Parathyroid adenoma (tissue), 2 donors: ENCODE measurements around the gene NME7.

Experiments
- H2AFZ ChIP-seq: fragments of 300-600 bp; sonication (generic); one replicate; pipeline ENCODE4 v1.7.0; 2017; ENCODE audit warnings: antibody characterized with exemption, mild to moderate bottlenecking
- H3K27ac ChIP-seq: fragments of 300-600 bp; sonication (generic); one replicate; pipeline ENCODE4 v1.7.0; 2017
- H3K27me3 ChIP-seq: fragments of 300-600 bp; sonication (generic); one replicate; pipeline ENCODE4 v1.7.0; 2017; ENCODE audit warnings: low read length; ENCODE audit not compliant: control insufficient read depth, insufficient read depth
- H3K36me3 ChIP-seq: fragments of 300-600 bp; sonication (generic); one replicate; pipeline ENCODE4 v1.7.0; 2017; ENCODE audit warnings: low read length; ENCODE audit not compliant: control insufficient read depth, insufficient read depth
- H3K4me1 ChIP-seq: fragments of 300-600 bp; sonication (generic); one replicate; pipeline ENCODE4 v1.7.0; 2017; ENCODE audit warnings: control low read depth
- H3K4me2 ChIP-seq: fragments of 300-600 bp; sonication (generic); one replicate; pipeline ENCODE4 v1.7.0; 2017; ENCODE audit warnings: low read length
- H3K4me3 ChIP-seq: fragments of 300-600 bp; sonication (generic); one replicate; pipeline ENCODE4 v1.7.0; 2017; ENCODE audit warnings: low read depth, low read length
- H3K79me2 ChIP-seq: fragments of 300-600 bp; sonication (generic); one replicate; pipeline ENCODE4 v1.7.0; 2017; ENCODE audit warnings: control low read depth
- H3K9ac ChIP-seq: fragments of 300-600 bp; sonication (generic); one replicate; pipeline ENCODE4 v1.7.0; 2017; ENCODE audit warnings: mild to moderate bottlenecking
- H3K9me3 ChIP-seq: fragments of 300-600 bp; sonication (generic); one replicate; pipeline ENCODE4 v1.7.0; 2017; ENCODE audit warnings: low read length; ENCODE audit not compliant: control insufficient read depth
- TF ChIP-seq, protein P1 (sequence below): fragments of 300-600 bp; sonication (generic); IDR thresholded peaks from one replicate; pipeline ENCODE4 v1.7.0; 2017; ENCODE audit warnings: antibody characterized with exemption, mild to moderate bottlenecking
- donor health status: primary hyperparathyroidism.

Gene NME7

DNA sequence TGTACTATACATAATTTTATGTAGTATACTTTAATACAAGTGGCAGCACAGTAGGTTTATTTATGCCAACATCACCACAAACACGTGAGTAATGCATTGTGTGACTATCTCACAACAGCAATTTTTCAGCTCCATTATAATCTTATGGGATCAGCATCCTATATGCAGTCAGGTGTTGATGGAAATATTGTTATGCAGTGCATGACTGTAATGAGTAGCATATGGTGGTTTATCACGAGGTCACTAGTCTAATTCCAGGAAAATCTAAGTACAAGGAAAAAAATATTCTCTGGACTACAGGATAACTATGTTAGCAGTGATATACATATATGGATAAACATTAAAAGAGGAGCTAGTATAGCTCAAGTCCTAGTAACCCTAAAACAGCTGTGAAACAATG lies 192.1 kb downstream of the NME7 start:
- TF ChIP-seq, protein P1, sequence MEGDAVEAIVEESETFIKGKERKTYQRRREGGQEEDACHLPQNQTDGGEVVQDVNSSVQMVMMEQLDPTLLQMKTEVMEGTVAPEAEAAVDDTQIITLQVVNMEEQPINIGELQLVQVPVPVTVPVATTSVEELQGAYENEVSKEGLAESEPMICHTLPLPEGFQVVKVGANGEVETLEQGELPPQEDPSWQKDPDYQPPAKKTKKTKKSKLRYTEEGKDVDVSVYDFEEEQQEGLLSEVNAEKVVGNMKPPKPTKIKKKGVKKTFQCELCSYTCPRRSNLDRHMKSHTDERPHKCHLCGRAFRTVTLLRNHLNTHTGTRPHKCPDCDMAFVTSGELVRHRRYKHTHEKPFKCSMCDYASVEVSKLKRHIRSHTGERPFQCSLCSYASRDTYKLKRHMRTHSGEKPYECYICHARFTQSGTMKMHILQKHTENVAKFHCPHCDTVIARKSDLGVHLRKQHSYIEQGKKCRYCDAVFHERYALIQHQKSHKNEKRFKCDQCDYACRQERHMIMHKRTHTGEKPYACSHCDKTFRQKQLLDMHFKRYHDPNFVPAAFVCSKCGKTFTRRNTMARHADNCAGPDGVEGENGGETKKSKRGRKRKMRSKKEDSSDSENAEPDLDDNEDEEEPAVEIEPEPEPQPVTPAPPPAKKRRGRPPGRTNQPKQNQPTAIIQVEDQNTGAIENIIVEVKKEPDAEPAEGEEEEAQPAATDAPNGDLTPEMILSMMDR: no peak
- no peaks in the 10 kb centered on the region for H3K9me3 ChIP-seq
- H2AFZ ChIP-seq: no peak overlapping the region
- H3K9ac ChIP-seq: no peak overlapping the region
- no peak overlapping the region for H3K27ac ChIP-seq
- H3K4me3 ChIP-seq: no peak overlapping the region
- no peak overlapping the region for H3K4me2 ChIP-seq
- no peaks in the 10 kb centered on the region for H3K79me2 ChIP-seq
- H3K27me3 ChIP-seq: no peaks in the 10 kb centered on the region
- no peaks in the 10 kb centered on the region for H3K4me1 ChIP-seq
- no peaks in the 10 kb centered on the region for H3K36me3 ChIP-seq

DNA sequence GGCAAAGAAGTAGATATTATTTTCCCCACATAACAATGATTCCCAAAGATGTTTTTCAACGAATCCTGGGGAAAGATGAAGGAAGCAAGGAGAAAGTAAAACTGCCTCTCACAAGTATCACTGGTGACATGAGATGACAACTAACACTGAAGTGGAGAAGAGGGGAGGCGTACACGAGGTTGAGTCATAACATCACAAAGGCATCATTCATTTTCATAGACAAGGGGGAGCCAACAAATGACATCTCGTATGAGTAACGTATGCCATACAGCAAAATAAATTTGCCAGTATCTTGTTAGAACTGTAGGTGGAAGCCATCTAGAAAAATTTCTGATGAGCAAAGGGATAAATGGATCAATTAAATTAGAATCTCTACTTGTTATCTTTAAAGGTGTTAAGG lies 204.5 kb downstream of the NME7 start:
- H3K79me2 ChIP-seq: no peaks in the 10 kb centered on the region
- no peak overlapping the region for H3K4me3 ChIP-seq
- no peak overlapping the region for H3K27ac ChIP-seq
- H3K36me3 ChIP-seq: no peaks in the 10 kb centered on the region
- no peak overlapping the region for H3K4me2 ChIP-seq
- H3K9me3 ChIP-seq: no peaks in the 10 kb centered on the region
- no peak overlapping the region for H3K9ac ChIP-seq
- no peak overlapping the region for H2AFZ ChIP-seq
- no peaks in the 10 kb centered on the region for H3K27me3 ChIP-seq
- H3K4me1 ChIP-seq: no peaks in the 10 kb centered on the region
- TF ChIP-seq, protein P1: no peak

DNA sequence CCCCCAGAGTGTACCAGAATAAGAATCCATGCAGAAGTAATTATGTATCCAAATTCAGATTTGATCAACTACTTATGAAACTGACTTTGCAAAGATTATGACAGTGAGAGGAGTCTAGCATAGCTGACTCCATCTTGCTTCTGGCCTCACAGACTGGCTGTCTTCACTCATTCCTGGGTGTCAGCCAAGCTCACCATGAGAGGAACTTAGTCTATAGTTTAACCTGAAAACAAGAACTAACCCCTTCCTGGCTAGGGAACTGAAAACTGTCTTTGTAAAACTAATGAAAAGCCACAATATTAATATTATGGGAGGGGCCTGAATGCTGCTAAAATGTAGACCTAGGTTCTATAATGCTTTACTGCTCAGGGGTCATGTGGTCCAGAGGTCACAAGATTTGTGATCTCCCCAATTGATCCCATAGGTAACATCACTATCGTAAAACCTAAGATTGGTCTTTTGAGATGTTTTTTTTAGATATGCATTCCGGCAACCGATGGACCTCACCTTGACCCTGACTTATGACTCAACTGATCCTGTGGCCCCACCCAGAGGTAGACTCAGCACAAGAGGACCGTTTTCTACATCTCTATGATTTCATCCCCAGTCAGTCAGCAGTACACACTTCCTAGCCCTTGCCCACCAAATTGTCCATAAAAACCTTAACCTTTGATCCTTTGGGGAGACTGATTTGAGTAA lies 206.0 kb downstream of the NME7 start:
- TF ChIP-seq, protein P1: no peak
- Histone ChIP-seq H3K27me3 (no peaks in the 10 kb centered on the region), H3K4me2 (no peak overlapping the region), H2AFZ (no peak overlapping the region), H3K27ac (no peak overlapping the region), H3K9ac (no peak overlapping the region), H3K36me3 (no peaks in the 10 kb centered on the region), H3K4me3 (no peak overlapping the region), H3K79me2 (no peaks in the 10 kb centered on the region), H3K9me3 (no peaks in the 10 kb centered on the region), H3K4me1 (no peaks in the 10 kb centered on the region)

DNA sequence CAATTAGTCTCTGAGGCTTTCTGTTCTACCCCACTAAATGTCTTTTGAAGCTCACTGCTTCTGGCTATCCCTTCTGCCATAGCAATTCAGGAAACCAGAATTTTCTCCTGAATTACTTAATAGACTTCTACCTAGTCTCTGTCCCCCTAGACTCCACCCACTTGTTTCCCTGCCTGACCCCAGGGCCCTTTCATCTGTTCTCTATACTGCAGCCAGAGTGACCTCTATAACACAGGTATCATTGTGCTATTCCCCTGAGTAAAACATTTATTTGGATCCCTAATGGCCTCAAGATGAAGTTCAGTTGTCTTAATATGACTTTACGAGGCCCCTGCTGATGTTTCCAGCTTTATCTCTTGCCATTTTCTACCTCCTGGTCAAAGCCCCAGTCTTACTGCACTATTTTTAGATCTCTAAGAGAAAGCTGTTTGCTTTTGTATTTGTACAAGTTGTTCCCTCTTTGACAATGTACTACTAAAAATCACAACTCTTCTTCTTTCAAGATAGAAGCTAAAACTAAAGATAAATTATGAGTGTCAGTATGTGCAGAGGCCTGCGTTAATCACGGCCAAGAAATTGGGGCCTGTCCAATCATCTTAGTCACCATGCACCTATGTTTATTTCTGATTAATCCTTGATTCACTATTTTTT lies 206.6 kb downstream of the NME7 start:
- no peaks in the 10 kb centered on the region for H3K36me3 ChIP-seq
- no peaks in the 10 kb centered on the region for H3K4me1 ChIP-seq
- no peaks in the 10 kb centered on the region for H3K27me3 ChIP-seq
- H3K27ac ChIP-seq: no peak overlapping the region
- H3K9me3 ChIP-seq: no peaks in the 10 kb centered on the region
- no peaks in the 10 kb centered on the region for H3K79me2 ChIP-seq
- H2AFZ ChIP-seq: no peak overlapping the region
- TF ChIP-seq, protein P1: no peak
- H3K4me2 ChIP-seq: no peak overlapping the region
- H3K4me3 ChIP-seq: no peak overlapping the region
- H3K9ac ChIP-seq: no peak overlapping the region

DNA sequence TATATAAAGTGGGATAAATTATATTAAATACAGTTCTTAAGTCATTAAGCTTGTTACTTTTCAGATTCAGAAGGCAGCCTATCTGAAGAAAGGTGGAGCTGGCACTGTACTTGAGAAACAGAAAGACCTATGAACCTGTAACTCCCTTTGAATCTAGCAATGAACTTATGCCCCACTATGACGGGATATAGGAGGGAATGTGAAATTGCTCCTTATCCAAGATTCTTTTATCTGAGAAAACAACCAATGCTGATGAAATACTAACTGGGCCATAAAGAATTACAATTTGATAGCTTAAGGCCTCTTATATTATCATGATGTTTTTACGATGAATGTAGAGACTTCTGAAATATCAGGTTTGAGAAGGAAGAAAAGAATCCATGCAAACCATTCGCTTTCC lies 211.0 kb downstream of the NME7 start:
- TF ChIP-seq, protein P1: no peak
- Histone ChIP-seq H3K27ac (no peak overlapping the region), H3K4me1 (no peaks in the 10 kb centered on the region), H3K9me3 (no peaks in the 10 kb centered on the region), H3K36me3 (no peaks in the 10 kb centered on the region), H3K4me2 (no peak overlapping the region), H2AFZ (no peak overlapping the region), H3K79me2 (no peaks in the 10 kb centered on the region), H3K4me3 (no peak overlapping the region), H3K9ac (no peak overlapping the region), H3K27me3 (no peaks in the 10 kb centered on the region)
